NT2/D1 (cell line): ENCODE measurements around the gene GPR161.

Source experiments
- DNase-seq: peaks from one replicate; pipeline ENCODE4 v3.0.0-alpha.2; 2011; ENCODE audit warnings: low read depth, low spot score
- H3K27me3 ChIP-seq: 2 replicates; pipeline ENCODE4 v1.6.0; 2011; ENCODE audit warnings: mild to moderate bottlenecking; ENCODE audit not compliant: insufficient read length, insufficient read depth
- H3K36me3 ChIP-seq: 2 replicates; pipeline ENCODE4 v1.6.1; 2011; ENCODE audit warnings: mild to moderate bottlenecking, low read length, mixed read lengths; ENCODE audit not compliant: insufficient read depth, insufficient read length
- H3K4me1 ChIP-seq: 2 replicates; pipeline ENCODE4 v1.5.1; 2011; ENCODE audit not compliant: insufficient read depth, insufficient read length
- H3K4me3 ChIP-seq: 2 replicates; pipeline ENCODE4 v1.5.1; 2011; ENCODE audit warnings: low read depth; ENCODE audit not compliant: insufficient read length
- H3K9ac ChIP-seq: 2 replicates; pipeline ENCODE4 v1.6.0; 2011; ENCODE audit warnings: low read depth; ENCODE audit not compliant: insufficient read length
- H3K9me3 ChIP-seq: 2 replicates; pipeline ENCODE4 v1.5.1; 2011; ENCODE audit warnings: mild to moderate bottlenecking, low read length; ENCODE audit not compliant: insufficient read depth
- SUZ12 ChIP-seq: IDR thresholded peaks from 2 replicates; pipeline ENCODE4 v1.6.1; 2011; ENCODE audit not compliant: insufficient read length, insufficient read depth; ENCODE audit errors: extremely low read depth
- YY1 ChIP-seq: IDR thresholded peaks from 2 replicates; pipeline ENCODE4 v1.6.1; 2011; ENCODE audit not compliant: insufficient read length, insufficient read depth
- ZNF274 ChIP-seq: IDR thresholded peaks from 2 replicates; pipeline ENCODE4 v1.6.1; 2011; ENCODE audit warnings: mild to moderate bottlenecking, low read depth, low read length

Gene GPR161

DNA sequence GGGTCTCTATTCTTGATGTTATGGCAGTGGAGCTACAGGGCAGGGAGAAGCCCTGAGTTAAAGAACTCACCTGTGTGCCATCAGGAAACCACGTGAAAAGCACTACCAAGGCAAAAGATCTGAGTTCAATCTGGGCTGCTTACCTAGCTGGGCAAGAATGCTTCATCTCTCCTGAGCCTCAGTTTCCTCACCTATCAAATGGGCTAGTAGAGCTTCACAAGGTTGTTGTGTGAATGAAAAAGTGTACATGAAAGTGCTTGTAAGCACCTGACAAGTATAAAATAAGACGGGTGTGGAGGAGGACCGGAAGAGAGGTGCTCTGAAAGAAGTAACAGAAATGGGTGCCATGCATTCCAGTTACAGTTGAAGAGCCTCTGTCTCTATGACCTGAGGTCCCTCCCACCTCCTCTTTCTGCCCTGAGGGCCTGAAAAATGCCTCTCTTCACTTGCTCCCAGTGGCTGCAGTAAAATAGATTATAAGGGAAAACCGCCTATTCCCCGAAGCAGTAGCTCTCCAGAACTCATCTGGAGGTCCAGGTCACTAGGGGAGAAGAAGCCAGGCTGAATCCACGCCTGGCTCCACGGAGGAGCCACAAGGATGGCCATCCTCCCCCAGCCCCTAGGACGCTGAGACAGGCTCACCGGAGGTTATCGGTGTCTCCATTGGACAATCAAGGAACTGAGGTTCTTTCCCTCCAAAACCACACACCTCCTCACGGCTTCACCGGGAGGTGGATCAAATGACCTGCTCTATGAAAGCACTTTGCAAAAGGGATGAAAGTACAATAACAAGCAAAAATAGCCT, 1.4 kb downstream of the GPR161 start:
- no peak for DNase-seq
- no peak for TF ChIP-seq SUZ12
- no peak for TF ChIP-seq YY1
- no peak for TF ChIP-seq ZNF274
- Histone ChIP-seq H3K36me3 (peaks cover 13% of the 10 kb centered on the region), H3K4me3 (peak overlapping the region; percentile 71), H3K9ac (peak overlapping the region; percentile 84), H3K4me1 (no peaks in the 10 kb centered on the region), H3K9me3 (no peaks in the 10 kb centered on the region), H3K27me3 (peaks cover 37% of the 10 kb centered on the region)

- no peak overlapping the region for H3K9ac ChIP-seq
- DNase-seq, result no peak
- no peak overlapping the region for H3K4me3 ChIP-seq
- H3K27me3 ChIP-seq, result peaks cover 37% of the 10 kb centered on the region
- TF ChIP-seq SUZ12, result no peak
- TF ChIP-seq YY1, result no peak
- TF ChIP-seq ZNF274, result no peak
- no peaks in the 10 kb centered on the region for H3K9me3 ChIP-seq
- H3K36me3 ChIP-seq, result peaks cover 16% of the 10 kb centered on the region
- H3K4me1 ChIP-seq, result no peaks in the 10 kb centered on the region
These were observed 2.1 kb downstream of the GPR161 start for GRCh38 chr1:168134642-168135041.

- Histone ChIP-seq H3K36me3 (peaks cover 16% of the 10 kb centered on the region), H3K9me3 (no peaks in the 10 kb centered on the region), H3K4me3 (no peak overlapping the region), H3K4me1 (no peaks in the 10 kb centered on the region), H3K9ac (no peak overlapping the region), H3K27me3 (peaks cover 35% of the 10 kb centered on the region)
- DNase-seq, result no peak
- TF ChIP-seq ZNF274, result no peak
- no peak for TF ChIP-seq SUZ12
- TF ChIP-seq YY1, result no peak
These were observed 2.6 kb downstream of the GPR161 start for GRCh38 chr1:168134132-168134531.

DNA sequence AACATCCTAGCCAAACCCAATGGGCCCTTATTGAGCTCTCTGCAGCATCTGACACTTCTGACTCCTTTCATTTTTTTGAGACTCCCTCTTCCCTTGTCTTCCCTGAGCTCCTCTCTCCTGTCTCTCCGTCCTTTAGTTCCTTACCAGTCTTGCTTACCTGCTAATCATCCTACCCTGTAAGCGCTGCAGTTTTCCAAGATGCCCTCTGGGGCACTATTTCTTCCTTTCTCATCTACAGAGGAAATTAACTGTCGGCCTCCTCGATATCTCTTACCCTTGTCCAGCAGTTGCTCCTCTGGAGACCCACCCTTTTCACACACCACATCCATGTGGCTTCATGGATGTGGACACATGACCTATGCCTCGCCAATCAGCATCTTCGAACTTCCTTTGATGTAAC, 6.8 kb downstream of the GPR161 start:
- no peak overlapping the region for H3K9ac ChIP-seq
- no peak for DNase-seq
- no peaks in the 10 kb centered on the region for H3K4me1 ChIP-seq
- TF ChIP-seq ZNF274, result no peak
- TF ChIP-seq SUZ12, result no peak
- H3K9me3 ChIP-seq, result no peaks in the 10 kb centered on the region
- H3K27me3 ChIP-seq, result peaks cover 6% of the 10 kb centered on the region
- H3K36me3 ChIP-seq, result peaks cover 13% of the 10 kb centered on the region
- no peak overlapping the region for H3K4me3 ChIP-seq

DNA sequence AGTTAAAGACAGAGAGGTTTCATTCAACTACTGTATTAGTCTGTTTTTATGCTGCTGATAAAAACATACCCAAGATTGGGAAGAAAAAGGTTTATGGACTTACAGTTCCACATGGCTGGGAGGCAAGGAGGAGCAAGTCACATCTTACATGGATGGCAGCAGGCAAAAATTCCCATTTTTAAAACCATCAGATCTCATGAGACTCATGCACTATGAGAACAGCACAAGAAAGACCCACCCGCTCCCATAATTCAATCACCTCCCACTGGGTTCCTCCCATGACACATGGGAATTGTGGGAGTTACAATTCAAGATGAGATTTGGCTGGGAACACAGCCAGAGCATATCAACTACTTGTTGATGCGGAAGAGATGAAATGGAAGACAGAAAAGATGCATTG, 9.2 kb downstream of the GPR161 start:
- no peak for DNase-seq
- TF ChIP-seq SUZ12 (no peak), ZNF274 (no peak), YY1 (no peak)
- H3K9me3 ChIP-seq, result no peaks in the 10 kb centered on the region
- H3K27me3 ChIP-seq, result no peaks in the 10 kb centered on the region
- H3K9ac ChIP-seq, result no peak overlapping the region
- peaks cover 14% of the 10 kb centered on the region for H3K36me3 ChIP-seq
- no peak overlapping the region for H3K4me3 ChIP-seq
- no peaks in the 10 kb centered on the region for H3K4me1 ChIP-seq

GRCh38 chr1:168125051-168125450, 11.7 kb downstream of the GPR161 start:
- no peak overlapping the region for H3K4me3 ChIP-seq
- TF ChIP-seq SUZ12 (no peak), ZNF274 (no peak), YY1 (no peak)
- no peaks in the 10 kb centered on the region for H3K4me1 ChIP-seq
- no peak for DNase-seq
- H3K36me3 ChIP-seq, result peaks cover 8% of the 10 kb centered on the region
- no peaks in the 10 kb centered on the region for H3K27me3 ChIP-seq
- H3K9ac ChIP-seq, result no peak overlapping the region
- H3K9me3 ChIP-seq, result peaks cover 11% of the 10 kb centered on the region

DNA sequence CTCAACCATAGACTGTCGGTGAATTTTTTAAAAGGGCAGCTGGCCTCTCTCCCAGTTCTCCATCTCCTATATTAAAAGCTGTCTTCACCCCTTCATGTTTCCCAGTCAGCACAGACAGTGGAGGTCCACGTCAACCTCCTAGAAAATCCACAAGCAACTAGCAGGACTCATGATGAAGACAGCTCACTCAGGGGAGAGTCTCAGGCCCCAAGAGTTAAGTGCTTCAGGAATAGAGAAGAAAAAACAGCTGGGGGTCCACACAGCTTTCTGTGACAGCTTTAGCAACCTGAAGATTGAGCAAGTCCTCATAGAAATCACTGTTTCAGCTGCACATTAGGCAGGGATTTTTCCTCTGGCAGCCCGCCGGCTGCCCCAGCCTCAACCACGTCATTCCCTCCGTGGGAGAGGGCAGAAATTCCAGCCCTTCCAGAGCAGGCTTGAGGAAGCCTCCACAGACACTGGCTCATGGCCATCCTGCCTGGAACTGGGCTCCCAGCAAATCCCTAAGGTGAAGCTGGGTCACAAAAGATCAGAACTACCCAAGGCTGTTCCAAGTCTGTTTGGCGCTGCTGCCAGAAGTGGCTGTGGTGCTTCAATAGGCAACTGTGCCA, 15.2 kb downstream of the GPR161 start:
- Histone ChIP-seq H3K27me3 (no peaks in the 10 kb centered on the region), H3K4me1 (no peaks in the 10 kb centered on the region), H3K9ac (no peak overlapping the region), H3K9me3 (peaks cover 20% of the 10 kb centered on the region), H3K4me3 (no peak overlapping the region), H3K36me3 (peaks cover 14% of the 10 kb centered on the region)
- no peak for DNase-seq
- TF ChIP-seq SUZ12 (no peak), YY1 (no peak), ZNF274 (no peak)

DNA sequence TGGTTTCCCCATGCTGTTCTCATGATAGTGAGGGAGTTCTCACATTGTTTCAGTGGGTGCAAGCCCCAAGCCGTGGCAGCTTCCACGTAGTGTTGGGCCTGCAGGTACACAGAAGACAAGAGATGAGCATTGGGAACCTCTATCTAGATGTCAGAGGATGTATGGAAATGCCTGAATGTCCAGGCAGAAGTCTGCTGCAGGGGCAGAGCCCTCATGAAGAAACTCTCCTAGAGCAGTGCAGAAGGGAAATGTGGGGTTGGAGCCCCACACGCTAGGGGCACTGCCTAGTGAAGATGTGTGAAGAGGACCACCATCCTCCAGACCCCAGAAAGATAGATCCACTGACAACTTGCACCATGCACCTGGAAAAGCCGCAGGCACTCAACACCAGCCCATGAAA, 17.0 kb downstream of the GPR161 start:
- DNase-seq, result no peak
- TF ChIP-seq ZNF274 (no peak), SUZ12 (no peak), YY1 (no peak)
- peaks cover 14% of the 10 kb centered on the region for H3K36me3 ChIP-seq
- no peak overlapping the region for H3K4me3 ChIP-seq
- H3K27me3 ChIP-seq, result no peaks in the 10 kb centered on the region
- no peaks in the 10 kb centered on the region for H3K4me1 ChIP-seq
- no peak overlapping the region for H3K9ac ChIP-seq
- peaks cover 20% of the 10 kb centered on the region for H3K9me3 ChIP-seq
